ENCODE data around the gene STOX2.

DNA sequence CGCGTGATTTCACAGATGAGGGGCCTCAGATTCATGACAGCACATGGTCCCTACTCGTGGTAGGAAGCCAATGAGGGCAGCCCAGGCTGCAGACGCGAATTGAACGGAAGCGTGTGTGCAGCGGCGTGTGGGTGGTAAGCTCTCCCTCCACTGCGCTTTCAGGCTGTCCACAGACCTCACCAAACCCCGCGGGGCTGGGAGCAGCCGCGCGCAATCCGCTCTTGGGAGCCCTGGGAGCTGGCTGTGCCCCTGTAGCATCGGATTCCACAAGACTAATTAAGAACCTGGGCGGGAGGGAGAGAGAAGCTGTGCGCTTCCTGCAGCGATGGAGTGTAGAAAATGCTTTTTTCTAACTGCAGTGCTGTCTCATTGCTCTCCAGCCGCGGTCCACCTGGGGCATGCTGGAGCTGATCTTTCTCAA, 134.9 kb downstream of the STOX2 start:
- TF ChIP-seq TOX (CRISPR knock-in tag; IDR thresholded peaks at IDR 0.05; ENCODE audit: borderline replicate concordance) = no peak
- TF ChIP-seq ZFP30 (CRISPR knock-in tag; IDR thresholded peaks at IDR 0.05) = no peak
- no peak for TF ChIP-seq ARNTL (CRISPR knock-in tag; IDR thresholded peaks at IDR 0.05; ENCODE audit: borderline replicate concordance, low read depth)
- no peak for TF ChIP-seq RARB (CRISPR knock-in tag; IDR thresholded peaks at IDR 0.05)
- no peak for TF ChIP-seq ESRRG (CRISPR knock-in tag; IDR thresholded peaks at IDR 0.05)
- TF ChIP-seq PPARA (CRISPR knock-in tag; IDR thresholded peaks at IDR 0.05; ENCODE audit: borderline replicate concordance) = no peak
- TF ChIP-seq PATZ1 (CRISPR knock-in tag; IDR thresholded peaks at IDR 0.05; ENCODE audit: borderline replicate concordance) = no peak
- no peak for TF ChIP-seq TSHZ2 (CRISPR knock-in tag; IDR thresholded peaks at IDR 0.05)
- no peak for TF ChIP-seq ZFP3 (CRISPR knock-in tag; IDR thresholded peaks at IDR 0.05)
- TF ChIP-seq CREB5 (CRISPR knock-in tag; IDR thresholded peaks at IDR 0.05; ENCODE audit: low read depth) = no peak

Measured in SK-N-SH treated with all-trans-retinoic acid at 6 μM for 48 hours (cell line).